Natural killer cell (primary cell): ENCODE measurements around the gene COL3A1. TPM values are rescaled to one million over a fixed set of nuclear protein-coding genes. Genes with fewer than 3 reads are reported as not detected.

Source experiments
- ATAC-seq, 3 donors: fragments of 150-1000 bp in 2 of 3; fragments of 200-7000 bp in 1 of 3; cut with Tn5 transposase; 1 replicate in 1 of 3; 2 replicates in 2 of 3; pipeline ENCODE4 v1.10.0; 2021; ENCODE audit warnings: mild to moderate bottlenecking in 2 of 3, moderate library complexity in 2 of 3
- DNase-seq, 2 donors: peaks; one replicate each; pipeline versions ENCODE4 v3.0.0 to v3.0.0-alpha.2; 2013 to 2021; ENCODE audit warnings: mixed read lengths in 1 of 2
- H3K27ac ChIP-seq: one replicate; pipeline ENCODE4 v1.5.1; 2013; ENCODE audit warnings: mild to moderate bottlenecking, low read length
- H3K27me3 ChIP-seq: one replicate; pipeline ENCODE4 v1.6.1; 2013; ENCODE audit warnings: low read length; ENCODE audit not compliant: control insufficient read depth, insufficient read depth
- H3K36me3 ChIP-seq: one replicate; pipeline ENCODE4 v1.6.1; 2013; ENCODE audit warnings: low read length; ENCODE audit not compliant: control insufficient read depth, insufficient read depth
- H3K4me1 ChIP-seq: one replicate; pipeline ENCODE4 v1.6.1; 2013; ENCODE audit warnings: low read length; ENCODE audit not compliant: control insufficient read depth, insufficient read depth
- H3K4me3 ChIP-seq: one replicate; pipeline ENCODE4 v1.5.1; 2013; ENCODE audit warnings: low read length
- H3K9me3 ChIP-seq: one replicate; pipeline ENCODE4 v1.6.1; 2013; ENCODE audit warnings: low read length; ENCODE audit not compliant: control insufficient read depth, insufficient read depth
- H3K27ac Mint-ChIP-seq, 2 donors: one replicate each; pipeline ENCODE4 v1.8.0; 2022; ENCODE audit warnings: mild to moderate bottlenecking in 2 of 2, mixed read lengths in 2 of 2, moderate library complexity in 1 of 2
- H3K27me3 Mint-ChIP-seq, 2 donors: one replicate each; pipeline ENCODE4 v1.8.0; 2022; ENCODE audit warnings: low read depth in 2 of 2, mixed read lengths in 2 of 2
- H3K36me3 Mint-ChIP-seq: one replicate; pipeline ENCODE4 v1.8.0; 2022; ENCODE audit warnings: mixed read lengths
- H3K4me1 Mint-ChIP-seq, 2 donors: one replicate each; pipeline ENCODE4 v1.8.0; 2022; ENCODE audit warnings: mixed read lengths in 2 of 2
- H3K4me3 Mint-ChIP-seq: one replicate; pipeline ENCODE4 v1.8.0; 2022; ENCODE audit warnings: mild to moderate bottlenecking, moderate library complexity, mixed read lengths
- H3K9me3 Mint-ChIP-seq, 2 donors: one replicate each; pipeline ENCODE4 v1.8.0; 2022; ENCODE audit warnings: mixed read lengths in 2 of 2
- WGBS: methylation state at CpG from one replicate; pipeline ENCODE4 v1.1.7; 2013; ENCODE audit warnings: missing lambda C conversion rate; ENCODE audit not compliant: insufficient coverage; 5-methylcytosine and 5-hydroxymethylcytosine counted together
- intact Hi-C: fragments of 100-400 bp; cut with micrococcal nuclease; formaldehyde crosslinking; loops from one replicate; pipeline ENCODE4 v1.14.2; 2022
- total RNA-seq, 4 donors: library from RNA; stranded (reverse); fragments of 120-200 nt in 1 of 4; gene quantifications; one replicate each; pipeline versions ENCODE4 v1.2.3 to v1.2.4, GENCODE V29; 2013 to 2022
- TF ChIP-seq, protein P1 (sequence below): fragments of 200-600 bp; IDR thresholded peaks from one replicate; pipeline ENCODE4 v1.8.0; 2022; ENCODE audit warnings: antibody characterized with exemption

COL3A1 gene
- total RNA-seq, 3 donors from 2014 or later (not counting 1 experiment from before 2014, with no cell fraction given): not detected

DNA sequence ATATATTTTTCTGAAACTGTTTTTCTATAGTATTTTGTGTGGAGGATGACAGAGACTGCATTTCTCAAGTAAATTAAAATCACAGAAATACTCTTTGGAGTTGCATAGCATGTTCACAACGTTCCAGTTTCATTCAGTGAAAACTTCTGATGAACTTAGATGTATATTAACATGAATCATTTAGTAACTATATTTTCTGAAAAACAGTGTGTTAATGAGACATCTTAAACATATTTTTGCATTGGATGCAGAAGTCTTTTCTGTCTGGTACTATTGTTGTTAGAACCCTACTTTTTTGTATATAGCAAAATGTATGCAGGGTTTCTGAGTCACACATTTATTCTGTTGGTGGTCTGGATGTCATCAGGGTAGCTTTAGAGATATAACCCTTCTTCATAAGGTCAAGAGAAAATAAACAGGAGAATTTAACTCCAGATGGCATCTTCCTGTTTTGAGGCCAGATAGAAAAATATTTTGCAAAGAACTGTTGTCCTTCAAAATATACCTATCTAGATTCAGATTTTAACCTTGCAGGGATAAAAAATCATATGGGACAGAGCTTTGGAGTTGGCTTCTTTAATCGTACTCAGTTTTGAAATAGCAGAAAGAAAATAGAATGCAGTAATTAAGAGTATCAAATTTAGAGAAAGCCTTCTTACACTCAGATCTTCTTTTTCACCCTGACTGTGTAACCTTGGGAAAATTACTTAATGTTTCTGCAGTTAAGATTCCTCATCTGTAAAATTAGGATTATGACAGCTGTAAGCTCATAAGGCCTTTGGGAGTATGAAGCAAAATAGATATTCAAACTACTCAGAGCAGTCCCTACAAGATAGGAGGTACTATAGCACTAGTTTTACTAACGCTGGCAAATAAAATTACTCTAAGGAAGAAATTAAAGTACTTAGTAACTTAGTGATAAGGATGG lies 5.3 kb downstream of the COL3A1 start:
- no peaks in the 10 kb centered on the region for H3K36me3 Mint-ChIP-seq
- intact Hi-C loops: no loop called here
- DNase-seq: no peak
- H3K9me3 Mint-ChIP-seq: peaks cover 0 to 3% of the 10 kb centered on the region in 2 donors
- no peaks in the 10 kb centered on the region for H3K27me3 ChIP-seq
- no peaks in the 10 kb centered on the region for H3K27me3 Mint-ChIP-seq
- H3K4me1 Mint-ChIP-seq: no peaks in the 10 kb centered on the region
- no peak overlapping the region for H3K27ac Mint-ChIP-seq
- H3K4me3 Mint-ChIP-seq: no peak overlapping the region
- ATAC-seq: no peak
- no peaks in the 10 kb centered on the region for H3K36me3 ChIP-seq
- H3K9me3 ChIP-seq: no peaks in the 10 kb centered on the region
- H3K27ac ChIP-seq: no peak overlapping the region
- H3K4me3 ChIP-seq: no peak overlapping the region
- WGBS: no CpG with 5 or more reads among the region's 3 CpGs
- TF ChIP-seq, protein P1, sequence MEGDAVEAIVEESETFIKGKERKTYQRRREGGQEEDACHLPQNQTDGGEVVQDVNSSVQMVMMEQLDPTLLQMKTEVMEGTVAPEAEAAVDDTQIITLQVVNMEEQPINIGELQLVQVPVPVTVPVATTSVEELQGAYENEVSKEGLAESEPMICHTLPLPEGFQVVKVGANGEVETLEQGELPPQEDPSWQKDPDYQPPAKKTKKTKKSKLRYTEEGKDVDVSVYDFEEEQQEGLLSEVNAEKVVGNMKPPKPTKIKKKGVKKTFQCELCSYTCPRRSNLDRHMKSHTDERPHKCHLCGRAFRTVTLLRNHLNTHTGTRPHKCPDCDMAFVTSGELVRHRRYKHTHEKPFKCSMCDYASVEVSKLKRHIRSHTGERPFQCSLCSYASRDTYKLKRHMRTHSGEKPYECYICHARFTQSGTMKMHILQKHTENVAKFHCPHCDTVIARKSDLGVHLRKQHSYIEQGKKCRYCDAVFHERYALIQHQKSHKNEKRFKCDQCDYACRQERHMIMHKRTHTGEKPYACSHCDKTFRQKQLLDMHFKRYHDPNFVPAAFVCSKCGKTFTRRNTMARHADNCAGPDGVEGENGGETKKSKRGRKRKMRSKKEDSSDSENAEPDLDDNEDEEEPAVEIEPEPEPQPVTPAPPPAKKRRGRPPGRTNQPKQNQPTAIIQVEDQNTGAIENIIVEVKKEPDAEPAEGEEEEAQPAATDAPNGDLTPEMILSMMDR: no peak
- no peaks in the 10 kb centered on the region for H3K4me1 ChIP-seq

- Mint-ChIP-seq H3K27ac (no peak overlapping the region), H3K4me1 (no peaks in the 10 kb centered on the region), H3K9me3 (no peaks in the 10 kb centered on the region), H3K36me3 (no peaks in the 10 kb centered on the region), H3K4me3 (no peak overlapping the region), H3K27me3 (no peaks in the 10 kb centered on the region)
- TF ChIP-seq, protein P1: no peak
- no peaks in the 10 kb centered on the region for H3K36me3 ChIP-seq
- no peak overlapping the region for H3K27ac ChIP-seq
- WGBS: 83% methylated on average over 4 of the region's 4 CpGs
- H3K9me3 ChIP-seq: no peaks in the 10 kb centered on the region
- no peaks in the 10 kb centered on the region for H3K4me1 ChIP-seq
- intact Hi-C loops: no loop called here
- H3K27me3 ChIP-seq: no peaks in the 10 kb centered on the region
- H3K4me3 ChIP-seq: no peak overlapping the region
- no peak for DNase-seq
- ATAC-seq: no peak
Measured at GRCh38 chr2:188983427-188984064, 9.4 kb downstream of the COL3A1 start.

DNA sequence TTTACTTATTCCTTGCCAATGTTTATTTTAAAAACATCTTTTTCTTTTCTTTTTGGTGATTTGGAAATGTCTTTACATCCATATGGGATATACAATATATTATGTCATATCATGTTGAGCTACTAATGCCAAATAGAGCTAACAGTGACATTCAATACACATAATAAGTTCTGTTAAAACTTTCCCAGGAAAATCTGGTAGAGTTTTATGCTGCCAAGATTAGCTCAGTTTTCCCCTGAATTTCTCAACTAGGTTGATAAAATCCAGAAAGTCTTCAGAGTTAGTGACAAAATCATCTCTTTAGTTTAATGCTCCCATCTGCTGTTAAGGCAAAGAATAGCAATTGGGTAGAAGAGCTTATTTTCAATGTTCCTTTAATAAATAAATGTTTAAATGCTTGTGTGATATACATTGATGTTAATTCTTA lies 9.9 kb downstream of the COL3A1 start:
- Mint-ChIP-seq H3K9me3 (no peaks in the 10 kb centered on the region), H3K36me3 (no peaks in the 10 kb centered on the region), H3K4me3 (no peak overlapping the region), H3K27me3 (no peaks in the 10 kb centered on the region), H3K4me1 (no peaks in the 10 kb centered on the region), H3K27ac (no peak overlapping the region)
- H3K27ac ChIP-seq: no peak overlapping the region
- no peaks in the 10 kb centered on the region for H3K4me1 ChIP-seq
- no peaks in the 10 kb centered on the region for H3K9me3 ChIP-seq
- H3K4me3 ChIP-seq: no peak overlapping the region
- intact Hi-C loops: no loop called here
- no peaks in the 10 kb centered on the region for H3K27me3 ChIP-seq
- DNase-seq (no peak), ATAC-seq (no peak)
- no peaks in the 10 kb centered on the region for H3K36me3 ChIP-seq
- TF ChIP-seq, protein P1: no peak
